OCI-LY3 (cell line): ENCODE data around the gene SMAD4.

Experiments used
- H2AFZ ChIP-seq: fragments of 200-600, 300-600 bp; shearing (Covaris generic); 2 replicates; pipeline ENCODE4 v1.6.0; 2014; ENCODE audit warnings: antibody characterized with exemption, low read depth, low read length
- H3K27ac ChIP-seq: fragments of 200-600, 300-600 bp; sonication (generic); 2 replicates; pipeline ENCODE4 v1.5.1; 2014; ENCODE audit warnings: mild to moderate bottlenecking, low read length, moderate library complexity, mixed read lengths
- H3K27me3 ChIP-seq: fragments of 200-600, 300-600 bp; sonication (generic); 2 replicates; pipeline ENCODE4 v1.6.1; 2014; ENCODE audit warnings: low read depth, low read length, mixed read lengths
- H3K36me3 ChIP-seq: fragments of 200-600, 300-600 bp; sonication (generic); replicated peaks from 2 replicates; pipeline ENCODE3; 2014; ENCODE audit warnings: low read depth, low read length, mixed read lengths
- H3K4me1 ChIP-seq: fragments of 300-600, 200-600 bp; sonication (generic); 2 replicates; pipeline ENCODE4 v1.6.1; 2014; ENCODE audit warnings: low read length, mixed read lengths
- H3K4me2 ChIP-seq: fragments of 200-600, 300-600 bp; sonication (generic); 2 replicates; pipeline ENCODE4 v1.6.1; 2014; ENCODE audit warnings: low read length, mixed read lengths
- H3K4me3 ChIP-seq: fragments of 300-600, 200-600 bp; sonication (generic); 2 replicates; pipeline ENCODE4 v1.5.1; 2014; ENCODE audit warnings: antibody characterized with exemption, mild to moderate bottlenecking, low read length, moderate library complexity
- H3K79me2 ChIP-seq: fragments of 300-600, 200-600 bp; shearing (Covaris generic); 2 replicates; pipeline ENCODE4 v1.6.1; 2014; ENCODE audit warnings: mild to moderate bottlenecking, low read length, mixed read lengths
- H3K9ac ChIP-seq: fragments of 300-600, 200-600 bp; shearing (Covaris generic); 2 replicates; pipeline ENCODE4 v1.6.0; 2014; ENCODE audit warnings: mild to moderate bottlenecking, low read length, moderate library complexity
- H3K9me3 ChIP-seq: fragments of 200-600, 300-600 bp; shearing (Covaris generic); 2 replicates; pipeline ENCODE4 v1.6.1; 2014; ENCODE audit warnings: low read length, mixed read lengths; ENCODE audit not compliant: insufficient read depth
- H4K20me1 ChIP-seq: fragments of 200-600, 300-600 bp; sonication (generic); 2 replicates; pipeline ENCODE4 v1.6.1; 2016; ENCODE audit warnings: low read length, mixed read lengths; ENCODE audit not compliant: insufficient read depth
- EZH2phosphoT487 ChIP-seq: fragments of 200-600 bp; shearing (Covaris generic); IDR thresholded peaks from 2 replicates; pipeline ENCODE4 v1.6.1; 2018; ENCODE audit warnings: antibody characterized with exemption, mixed run types, low read depth
- TF ChIP-seq, protein P1 (sequence below): fragments of 200-600, 300-600 bp; sonication (generic); IDR thresholded peaks from 2 replicates; pipeline ENCODE4 v1.5.1; 2014; ENCODE audit warnings: antibody characterized with exemption, low read length, low read depth

The SMAD4 gene

DNA sequence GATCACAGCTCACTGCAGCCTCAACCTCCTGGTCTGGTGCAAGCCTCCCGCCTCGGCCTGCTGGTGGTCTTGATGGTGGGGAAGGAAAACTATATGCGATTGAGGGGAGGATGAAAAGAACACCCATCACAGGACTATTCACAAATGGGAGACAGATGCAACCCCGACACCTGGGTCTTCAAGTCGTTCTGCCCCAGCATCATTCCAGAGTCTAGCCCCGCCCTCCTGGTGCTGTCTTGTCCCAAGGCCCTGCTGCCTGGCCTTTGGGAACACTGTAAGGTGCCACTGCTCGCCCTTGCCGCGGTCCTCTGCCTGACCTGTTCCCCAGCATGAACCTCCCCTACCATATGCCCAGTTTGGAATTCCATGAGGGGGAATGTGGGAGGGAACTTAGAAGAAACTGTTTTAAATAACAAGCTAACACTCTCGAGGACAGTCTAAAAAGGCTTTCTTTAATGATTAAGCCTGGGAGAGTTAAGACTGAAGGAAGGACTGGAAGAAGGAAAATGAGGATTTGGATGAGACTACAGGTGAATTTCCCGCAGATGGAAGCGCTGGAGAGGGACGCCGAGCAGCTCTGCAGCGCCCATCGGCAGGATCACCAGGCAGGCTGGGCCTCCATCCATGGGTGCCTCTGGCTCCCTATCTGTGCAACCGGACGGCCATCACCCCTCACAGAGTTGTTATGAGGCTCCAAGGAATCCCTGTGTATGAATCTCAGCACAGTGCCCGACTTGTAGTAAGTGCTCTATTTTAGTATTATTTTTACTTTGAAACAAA, 92.4 kb downstream of the SMAD4 start:
- H4K20me1 ChIP-seq = no peaks in the 10 kb centered on the region
- no peaks in the 10 kb centered on the region for H3K36me3 ChIP-seq
- H3K27me3 ChIP-seq = no peaks in the 10 kb centered on the region
- no peaks in the 10 kb centered on the region for H3K9me3 ChIP-seq
- H3K27ac ChIP-seq = no peak overlapping the region
- no peak overlapping the region for H2AFZ ChIP-seq
- TF ChIP-seq, protein P1, sequence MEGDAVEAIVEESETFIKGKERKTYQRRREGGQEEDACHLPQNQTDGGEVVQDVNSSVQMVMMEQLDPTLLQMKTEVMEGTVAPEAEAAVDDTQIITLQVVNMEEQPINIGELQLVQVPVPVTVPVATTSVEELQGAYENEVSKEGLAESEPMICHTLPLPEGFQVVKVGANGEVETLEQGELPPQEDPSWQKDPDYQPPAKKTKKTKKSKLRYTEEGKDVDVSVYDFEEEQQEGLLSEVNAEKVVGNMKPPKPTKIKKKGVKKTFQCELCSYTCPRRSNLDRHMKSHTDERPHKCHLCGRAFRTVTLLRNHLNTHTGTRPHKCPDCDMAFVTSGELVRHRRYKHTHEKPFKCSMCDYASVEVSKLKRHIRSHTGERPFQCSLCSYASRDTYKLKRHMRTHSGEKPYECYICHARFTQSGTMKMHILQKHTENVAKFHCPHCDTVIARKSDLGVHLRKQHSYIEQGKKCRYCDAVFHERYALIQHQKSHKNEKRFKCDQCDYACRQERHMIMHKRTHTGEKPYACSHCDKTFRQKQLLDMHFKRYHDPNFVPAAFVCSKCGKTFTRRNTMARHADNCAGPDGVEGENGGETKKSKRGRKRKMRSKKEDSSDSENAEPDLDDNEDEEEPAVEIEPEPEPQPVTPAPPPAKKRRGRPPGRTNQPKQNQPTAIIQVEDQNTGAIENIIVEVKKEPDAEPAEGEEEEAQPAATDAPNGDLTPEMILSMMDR = no peak
- no peaks in the 10 kb centered on the region for H3K79me2 ChIP-seq
- H3K4me3 ChIP-seq = no peak overlapping the region
- H3K9ac ChIP-seq = no peak overlapping the region
- peaks cover 6% of the 10 kb centered on the region for H3K4me1 ChIP-seq
- no peak overlapping the region for H3K4me2 ChIP-seq

DNA sequence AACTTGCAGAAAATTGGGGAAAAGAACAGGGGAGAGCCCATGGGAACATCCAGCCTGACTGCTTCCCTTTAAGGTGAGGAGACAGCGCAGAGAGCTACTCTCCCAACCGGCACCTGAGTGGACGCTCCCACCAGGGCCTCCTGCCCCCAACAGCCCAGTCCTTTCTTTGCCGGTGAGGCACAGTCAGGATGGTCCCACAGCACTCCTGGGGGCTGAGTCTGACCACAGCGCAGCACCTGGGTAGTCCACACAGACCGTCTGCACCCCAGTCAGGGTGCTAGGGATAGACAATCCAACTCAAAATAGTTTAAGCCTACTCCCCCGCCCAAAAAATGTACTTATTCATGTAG, 93.0 kb downstream of the SMAD4 start:
- no peak overlapping the region for H3K4me2 ChIP-seq
- no peaks in the 10 kb centered on the region for H3K79me2 ChIP-seq
- H4K20me1 ChIP-seq = no peaks in the 10 kb centered on the region
- H3K4me3 ChIP-seq = no peak overlapping the region
- peaks cover 6% of the 10 kb centered on the region for H3K4me1 ChIP-seq
- H3K27ac ChIP-seq = no peak overlapping the region
- H3K9me3 ChIP-seq = no peaks in the 10 kb centered on the region
- H3K27me3 ChIP-seq = no peaks in the 10 kb centered on the region
- no peak overlapping the region for H3K9ac ChIP-seq
- TF ChIP-seq, protein P1 = no peak
- no peak for TF ChIP-seq EZH2phosphoT487
- no peak overlapping the region for H2AFZ ChIP-seq
- no peaks in the 10 kb centered on the region for H3K36me3 ChIP-seq

DNA sequence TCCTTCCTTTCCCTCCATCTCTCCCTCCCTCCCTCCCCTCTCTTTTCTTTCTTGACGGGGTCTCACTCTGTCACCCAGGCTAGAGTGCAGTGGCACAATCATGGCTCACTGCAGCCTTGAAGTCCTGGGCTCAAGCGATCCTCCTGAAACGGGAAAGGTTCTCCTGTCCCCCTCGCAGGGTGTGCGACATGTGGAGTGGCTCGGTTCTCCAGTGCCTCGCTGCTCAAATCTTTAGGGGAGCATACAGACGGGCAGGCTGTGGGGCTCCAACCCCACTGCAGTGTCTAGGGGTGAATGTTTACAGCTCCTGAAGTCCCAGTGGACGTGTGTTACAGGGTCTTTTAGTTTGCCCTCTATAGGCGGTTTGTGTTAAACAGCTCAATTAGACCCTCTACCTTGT, 93.5 kb downstream of the SMAD4 start:
- Histone ChIP-seq H4K20me1 (no peaks in the 10 kb centered on the region), H3K9me3 (no peaks in the 10 kb centered on the region), H3K9ac (no peak overlapping the region), H3K4me2 (no peak overlapping the region), H3K79me2 (no peaks in the 10 kb centered on the region), H3K27me3 (no peaks in the 10 kb centered on the region), H3K36me3 (no peaks in the 10 kb centered on the region), H3K4me1 (peaks cover 6% of the 10 kb centered on the region), H3K27ac (no peak overlapping the region), H3K4me3 (no peak overlapping the region), H2AFZ (no peak overlapping the region)
- TF ChIP-seq, protein P1 = no peak
- TF ChIP-seq EZH2phosphoT487 = no peak

DNA sequence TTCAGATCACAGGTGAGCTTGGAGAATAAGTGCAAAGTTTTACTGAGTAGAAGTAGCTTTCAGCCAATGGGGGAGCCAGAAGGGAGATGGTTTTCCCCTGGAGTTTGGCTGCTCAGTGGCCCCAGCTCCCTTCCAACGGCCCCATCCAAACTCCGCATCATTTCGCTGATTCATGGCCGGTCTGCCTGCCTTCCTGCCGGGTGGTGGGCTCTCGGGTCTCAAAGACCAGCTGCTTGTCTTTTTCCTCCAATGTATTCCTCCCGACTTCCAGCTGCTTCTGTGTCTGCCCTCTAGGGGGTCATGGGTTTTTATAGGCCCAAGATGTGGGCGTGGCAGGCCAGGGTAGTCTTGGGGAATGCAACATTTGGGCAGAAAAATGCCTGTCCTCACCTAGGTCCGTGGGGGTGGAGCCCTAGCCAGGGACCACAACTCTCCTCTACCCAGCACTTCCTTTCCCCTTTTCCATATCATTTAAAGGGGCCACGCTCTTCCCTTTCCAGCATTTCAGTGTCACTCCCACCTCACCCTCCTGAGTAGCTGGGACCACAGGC, 94.0 kb downstream of the SMAD4 start:
- Histone ChIP-seq H3K4me2 (no peak overlapping the region), H4K20me1 (no peaks in the 10 kb centered on the region), H3K27me3 (no peaks in the 10 kb centered on the region), H3K9me3 (no peaks in the 10 kb centered on the region), H3K79me2 (no peaks in the 10 kb centered on the region), H2AFZ (no peak overlapping the region), H3K9ac (no peak overlapping the region), H3K4me3 (no peak overlapping the region), H3K27ac (no peak overlapping the region), H3K36me3 (no peaks in the 10 kb centered on the region), H3K4me1 (peaks cover 6% of the 10 kb centered on the region)
- TF ChIP-seq, protein P1 = no peak
- no peak for TF ChIP-seq EZH2phosphoT487
